Activated CD8-positive, alpha-beta memory T cell treated with anti-CD3 and anti-CD28 coated beads, Interleukin-2, amount 50 U/mL, for 48 hours (primary cell): Measurements from ENCODE around the gene PIF1.

Source experiments
- DNase-seq: peaks from one replicate; pipeline ENCODE4 v3.0.0-alpha.2; 2020

PIF1 gene, protein sequence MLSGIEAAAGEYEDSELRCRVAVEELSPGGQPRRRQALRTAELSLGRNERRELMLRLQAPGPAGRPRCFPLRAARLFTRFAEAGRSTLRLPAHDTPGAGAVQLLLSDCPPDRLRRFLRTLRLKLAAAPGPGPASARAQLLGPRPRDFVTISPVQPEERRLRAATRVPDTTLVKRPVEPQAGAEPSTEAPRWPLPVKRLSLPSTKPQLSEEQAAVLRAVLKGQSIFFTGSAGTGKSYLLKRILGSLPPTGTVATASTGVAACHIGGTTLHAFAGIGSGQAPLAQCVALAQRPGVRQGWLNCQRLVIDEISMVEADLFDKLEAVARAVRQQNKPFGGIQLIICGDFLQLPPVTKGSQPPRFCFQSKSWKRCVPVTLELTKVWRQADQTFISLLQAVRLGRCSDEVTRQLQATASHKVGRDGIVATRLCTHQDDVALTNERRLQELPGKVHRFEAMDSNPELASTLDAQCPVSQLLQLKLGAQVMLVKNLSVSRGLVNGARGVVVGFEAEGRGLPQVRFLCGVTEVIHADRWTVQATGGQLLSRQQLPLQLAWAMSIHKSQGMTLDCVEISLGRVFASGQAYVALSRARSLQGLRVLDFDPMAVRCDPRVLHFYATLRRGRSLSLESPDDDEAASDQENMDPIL

DNA sequence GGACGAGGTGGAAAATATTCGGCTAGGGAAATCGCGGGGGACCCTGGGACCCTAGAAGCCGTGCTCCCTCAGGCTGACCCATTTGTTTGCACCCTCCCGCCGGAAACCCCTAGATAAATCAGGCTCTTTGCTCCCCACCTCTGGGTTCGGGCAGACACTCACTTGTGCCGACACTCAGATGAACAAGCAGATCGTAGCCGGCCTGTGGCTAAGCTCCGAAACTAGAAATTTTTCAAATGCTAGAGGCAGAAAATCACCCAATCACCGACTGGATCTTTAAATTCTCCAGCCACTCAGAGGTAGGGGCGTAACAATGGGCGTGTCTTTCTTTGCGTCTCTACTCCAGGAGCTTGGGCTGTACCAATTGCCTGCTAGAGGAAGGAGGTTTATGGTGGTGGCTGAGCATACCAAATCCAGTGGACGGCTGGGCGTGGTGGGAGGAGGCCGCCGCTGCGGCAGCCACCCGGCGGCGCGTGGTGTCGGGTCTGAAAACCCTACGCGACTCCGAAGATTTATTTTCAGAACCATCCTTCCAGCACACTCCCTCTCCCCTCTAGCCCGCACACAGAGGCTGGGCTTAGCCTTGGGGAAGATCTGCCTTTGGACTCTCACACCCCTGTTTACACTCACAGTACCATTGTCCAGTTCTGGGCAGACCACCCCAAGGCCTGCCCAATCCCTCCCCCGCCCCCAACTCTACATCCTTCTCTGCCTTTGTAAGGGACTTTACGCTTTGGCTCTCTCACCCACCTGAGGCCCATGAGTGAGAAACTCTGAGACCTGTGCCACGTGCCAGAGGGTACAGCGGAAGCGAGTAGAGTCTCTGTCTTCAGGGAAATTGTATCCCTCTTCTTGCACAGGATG is at the start of gene PIF1:
TSS of gene PIF1 (minus strand) at position 217 of the 864 bp plus-strand sequence. CDS start 1,312 bp downstream, outside the sequence.
- peak; percentile 85 for DNase-seq

DNA sequence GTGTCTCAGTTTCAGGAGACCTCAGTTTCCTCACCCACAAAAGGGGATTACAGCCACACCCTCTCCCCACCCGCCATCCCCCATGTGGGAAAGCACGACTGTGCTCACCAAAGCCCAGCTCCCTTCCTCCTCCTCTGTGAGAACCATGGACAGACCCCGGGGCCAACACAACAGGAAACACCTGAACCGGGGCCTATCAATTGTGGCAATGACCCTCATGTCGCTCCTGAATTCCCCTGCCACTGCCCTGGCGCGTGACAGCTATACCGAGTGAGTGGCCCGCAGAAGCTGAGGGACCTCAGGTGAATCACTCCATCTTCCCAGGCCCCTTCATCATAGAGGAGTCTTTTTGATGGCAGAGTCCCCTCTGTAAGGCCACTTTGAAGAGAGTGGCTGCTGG is 44.9 kb upstream of the PIF1 start:
- DNase-seq, result no peak

DNA sequence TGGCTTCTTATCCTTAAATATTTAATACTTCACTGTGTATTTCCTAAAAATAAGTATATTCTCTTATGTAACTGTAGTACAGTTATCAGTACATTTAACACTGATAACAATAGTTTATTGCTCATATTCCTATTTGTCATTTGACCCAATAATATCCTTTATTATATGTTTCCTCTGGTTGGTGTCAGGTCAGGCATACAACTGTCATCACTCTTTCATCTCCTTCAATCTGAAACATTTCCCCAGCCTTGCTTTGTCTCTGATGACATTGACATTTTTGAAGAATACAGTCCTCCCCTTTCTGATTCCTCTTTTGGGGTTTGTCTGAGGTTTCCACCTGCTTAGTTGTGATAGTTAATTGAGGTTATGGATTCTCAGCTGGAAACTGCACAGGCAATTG is 44.1 kb upstream of the PIF1 start:
- no peak for DNase-seq

DNA sequence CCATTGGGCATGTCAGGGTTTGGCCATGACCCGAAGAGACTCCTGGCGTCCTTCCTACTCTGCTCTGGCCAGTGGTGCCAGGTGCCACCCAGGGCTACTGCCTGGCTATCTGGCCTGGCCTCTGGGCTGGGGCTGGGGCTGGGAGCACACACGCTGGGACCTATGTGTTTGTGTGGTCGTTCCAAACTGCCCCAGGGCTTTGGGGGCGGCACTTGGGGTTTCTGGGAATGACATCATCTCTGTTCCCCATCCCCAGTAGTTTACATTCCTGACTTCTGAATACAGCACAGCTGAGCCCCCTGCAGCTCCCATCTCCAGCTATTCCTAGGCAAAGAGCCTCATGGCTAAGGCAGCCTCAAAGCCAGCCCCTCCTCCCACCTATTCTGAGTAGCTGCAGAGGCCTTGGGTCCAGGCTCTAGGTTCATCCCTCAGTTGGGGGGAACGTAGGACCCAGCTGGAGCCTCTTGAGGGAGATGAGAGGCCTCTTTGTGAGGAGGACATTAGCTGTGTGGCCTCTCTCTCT is 40.6 kb upstream of the PIF1 start:
- no peak for DNase-seq

DNA sequence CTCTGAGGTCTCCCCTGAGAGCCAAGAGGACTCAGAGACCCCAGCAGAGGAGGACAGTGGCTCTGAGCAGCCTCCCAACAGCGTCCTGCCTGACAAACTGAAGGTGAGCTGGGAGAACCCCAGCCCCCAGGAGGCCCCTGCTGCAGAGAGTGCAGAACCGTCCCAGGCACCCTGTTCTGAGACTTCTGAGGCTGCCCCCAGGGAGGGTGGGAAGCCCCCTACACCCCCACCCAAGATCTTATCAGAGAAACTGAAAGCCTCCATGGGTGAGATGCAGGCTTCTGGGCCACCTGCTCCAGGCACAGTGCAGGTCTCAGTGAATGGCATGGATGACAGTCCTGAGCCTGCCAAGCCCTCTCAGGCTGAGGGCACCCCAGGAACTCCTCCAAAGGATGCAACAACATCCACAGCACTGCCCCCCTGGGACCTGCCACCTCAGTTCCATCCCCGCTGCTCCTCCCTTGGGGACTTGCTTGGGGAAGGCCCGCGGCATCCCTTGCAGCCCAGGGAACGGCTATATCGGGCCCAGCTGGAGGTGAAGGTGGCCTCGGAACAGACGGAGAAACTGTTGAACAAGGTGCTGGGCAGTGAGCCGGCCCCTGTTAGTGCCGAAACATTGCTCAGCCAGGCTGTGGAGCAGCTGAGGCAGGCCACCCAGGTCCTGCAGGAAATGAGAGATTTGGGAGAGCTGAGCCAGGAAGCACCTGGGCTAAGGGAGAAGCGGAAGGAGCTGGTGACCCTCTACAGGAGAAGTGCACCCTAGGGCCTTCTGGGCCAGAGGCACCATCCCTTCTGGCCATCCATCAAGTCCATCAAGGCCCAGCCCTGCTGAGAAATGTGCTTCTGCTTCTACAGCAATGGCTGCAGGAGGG is 39.9 kb upstream of the PIF1 start:
- DNase-seq, result no peak

DNA sequence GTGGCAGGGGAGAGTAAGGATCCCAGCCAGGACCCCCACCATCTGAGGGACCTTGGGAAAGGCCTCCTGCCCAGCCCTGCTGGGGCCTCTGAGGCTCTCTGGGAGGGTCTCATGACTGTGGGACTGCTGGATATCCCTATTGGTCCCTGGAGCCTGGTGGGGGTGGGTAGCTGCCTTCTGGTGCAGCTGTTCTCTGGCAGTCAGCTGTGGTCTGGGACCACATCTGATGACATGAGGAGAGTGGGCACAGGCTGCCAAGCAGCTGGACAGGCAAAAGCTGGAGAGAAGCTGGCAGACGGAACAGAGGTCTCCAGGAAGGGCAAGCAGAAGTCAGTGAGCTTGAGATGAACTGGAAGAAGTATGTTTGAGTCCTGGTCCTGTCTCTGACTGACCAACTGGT is 38.6 kb upstream of the PIF1 start:
- DNase-seq, result no peak

DNA sequence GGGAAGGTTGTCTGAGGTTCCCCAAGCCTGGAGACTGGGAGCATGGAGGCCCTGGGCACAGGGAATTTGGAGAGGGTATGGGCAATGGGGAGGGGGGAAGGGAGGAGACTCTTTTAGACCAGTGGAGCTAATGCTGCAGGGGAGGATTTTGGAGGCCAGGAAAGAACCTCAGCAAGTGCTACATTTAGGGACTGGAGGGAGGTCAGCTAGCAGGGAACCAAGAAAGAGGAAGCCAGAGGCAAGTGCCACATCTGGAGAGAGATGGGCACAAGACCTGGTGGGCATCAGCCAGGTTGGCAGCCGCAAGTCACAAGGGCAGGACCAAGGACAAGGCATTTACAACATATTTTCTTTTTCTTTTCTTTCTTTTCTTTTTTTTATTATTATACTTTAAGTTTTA is 37.0 kb upstream of the PIF1 start:
- no peak for DNase-seq

DNA sequence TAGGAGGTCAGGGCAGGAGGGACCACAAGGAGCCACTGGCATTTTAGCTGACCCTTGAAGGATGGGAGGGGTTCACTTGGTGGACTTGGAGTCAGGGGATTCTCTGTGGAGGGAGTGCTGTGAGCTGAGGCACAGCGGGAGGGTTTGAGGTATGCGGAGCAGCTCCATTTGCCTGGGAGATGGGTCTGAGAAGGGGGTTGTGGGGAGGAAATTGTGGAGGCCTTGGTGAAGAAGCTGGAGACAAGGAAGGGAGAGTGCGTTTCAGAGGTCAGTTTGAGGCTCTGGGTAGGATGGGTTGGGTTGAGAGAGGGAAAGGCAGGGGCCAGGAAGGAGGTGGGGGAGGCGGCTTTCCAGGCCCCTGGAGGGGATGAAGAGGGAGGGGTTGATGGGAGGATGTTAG is 36.5 kb upstream of the PIF1 start:
- DNase-seq, result no peak

DNA sequence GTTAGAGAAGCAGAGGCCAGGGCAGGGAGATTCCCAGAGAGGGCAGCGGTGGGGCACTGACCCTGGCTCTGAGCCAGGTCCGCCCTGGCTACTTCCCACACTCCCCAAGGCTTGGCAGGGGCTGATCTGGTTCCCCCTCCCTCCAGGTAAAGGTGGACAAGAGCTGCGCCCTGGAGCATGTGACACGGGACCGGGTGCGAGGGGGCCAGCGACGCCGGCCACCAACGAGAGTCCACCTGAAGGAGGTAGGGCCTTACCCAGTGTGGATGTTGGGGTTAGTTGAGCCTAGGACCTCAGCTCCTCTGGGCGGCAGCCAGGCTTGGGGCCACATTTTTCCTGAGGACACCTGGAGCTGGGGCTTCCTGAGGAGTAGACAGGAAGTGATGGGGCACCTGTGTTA is 35.9 kb upstream of the PIF1 start:
- DNase-seq, result no peak

DNA sequence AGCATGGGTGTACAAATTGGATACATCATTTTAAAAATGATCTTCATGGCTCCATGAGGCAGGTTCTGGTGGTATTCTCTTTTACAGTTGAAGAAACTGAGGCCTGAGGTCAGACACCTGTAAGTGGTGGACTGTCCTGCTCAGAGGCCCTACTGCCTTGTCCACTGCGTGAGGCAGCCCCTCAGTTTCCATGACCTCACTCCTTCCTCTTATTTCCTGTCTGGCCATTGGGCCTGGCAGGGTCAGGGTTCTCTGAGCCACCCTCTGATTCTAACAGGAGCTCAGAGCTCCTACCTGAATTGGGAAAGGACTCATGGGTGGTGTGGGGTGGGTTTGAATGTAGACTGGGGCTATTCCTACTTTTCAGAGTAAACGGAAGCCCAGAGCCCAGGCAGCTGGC is 33.8 kb upstream of the PIF1 start:
- DNase-seq, result no peak

DNA sequence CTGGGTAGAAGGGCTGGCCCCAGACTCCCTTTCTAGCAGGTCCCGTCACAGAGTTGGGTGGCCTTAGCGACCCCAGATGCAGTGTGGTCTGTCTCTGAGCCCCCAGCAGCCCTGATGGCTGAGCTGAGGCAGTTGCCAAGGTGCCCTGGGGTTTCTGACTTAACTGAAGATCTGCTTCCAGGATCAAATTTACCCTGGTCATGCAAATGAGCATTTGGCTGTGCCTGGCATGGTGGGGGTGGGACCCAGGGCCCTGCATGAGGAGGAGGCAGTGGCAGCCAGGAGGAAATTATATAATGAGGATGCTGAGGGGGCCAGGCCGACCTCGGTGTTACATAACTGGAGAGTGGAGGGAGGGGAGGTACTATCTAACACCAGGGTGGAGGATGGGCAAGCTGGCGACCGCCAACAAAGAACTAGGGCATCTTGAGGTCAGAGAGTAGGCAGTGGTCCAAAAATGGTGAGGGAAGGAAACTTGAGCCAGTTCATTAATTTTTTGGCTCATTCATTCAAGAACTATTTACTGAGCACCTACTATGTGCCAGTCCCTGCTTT is 32.7 kb upstream of the PIF1 start:
- no peak for DNase-seq

DNA sequence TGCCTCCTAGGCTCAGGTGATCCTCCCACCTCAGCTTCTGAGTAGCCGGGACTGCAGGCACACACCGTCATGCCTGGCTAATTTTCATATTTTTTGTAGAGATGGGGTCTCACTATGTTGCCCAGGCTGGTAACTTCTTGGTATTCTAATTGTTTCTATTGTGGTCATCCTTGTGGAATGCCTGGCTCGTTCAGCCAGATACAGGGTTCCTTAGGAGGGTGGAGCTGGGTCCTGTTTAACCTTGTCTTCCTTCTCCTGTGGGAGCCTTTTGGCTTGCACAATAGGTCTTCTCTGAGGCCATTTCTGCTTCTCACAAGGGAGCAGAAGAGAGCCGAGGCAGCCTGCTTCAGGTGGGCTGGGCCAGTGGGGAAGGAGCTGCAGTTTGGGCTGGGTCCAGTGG is 32.0 kb upstream of the PIF1 start:
- DNase-seq, result no peak

DNA sequence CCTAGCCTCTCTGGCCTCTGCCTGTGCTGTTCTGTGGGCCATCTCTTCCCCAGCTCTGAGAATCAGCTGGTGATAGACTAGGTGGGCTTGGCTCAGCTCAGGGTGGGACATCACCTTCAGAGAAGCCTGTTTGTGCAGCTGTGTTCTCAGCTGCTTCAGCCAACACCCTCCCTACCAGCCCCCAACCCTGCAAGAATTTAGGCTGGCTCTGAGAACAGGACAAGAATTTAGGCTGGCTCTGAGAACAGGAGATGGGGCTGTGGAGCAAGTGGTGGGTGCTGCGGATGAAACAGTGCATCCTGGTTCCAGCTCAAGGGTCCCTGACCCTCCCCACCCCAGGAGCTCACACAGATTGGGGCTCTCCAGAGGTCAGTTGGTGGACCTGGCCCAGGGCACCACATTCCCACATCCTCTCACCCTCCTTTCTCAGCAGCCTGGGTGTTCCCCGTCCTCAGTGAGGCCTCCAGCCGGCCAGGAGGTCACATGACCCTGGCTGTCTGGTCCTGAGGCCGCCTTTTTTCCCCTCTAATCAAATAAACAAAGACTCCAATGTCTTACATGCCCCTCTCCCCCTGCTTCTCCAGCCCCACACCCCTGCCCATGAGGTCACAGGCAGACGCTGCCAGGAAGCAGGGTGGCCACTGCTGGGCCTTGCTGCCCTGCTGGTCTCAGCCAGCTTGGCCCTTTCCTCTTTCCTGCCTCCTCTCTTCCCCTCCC is 31.1 kb upstream of the PIF1 start:
- no peak for DNase-seq

DNA sequence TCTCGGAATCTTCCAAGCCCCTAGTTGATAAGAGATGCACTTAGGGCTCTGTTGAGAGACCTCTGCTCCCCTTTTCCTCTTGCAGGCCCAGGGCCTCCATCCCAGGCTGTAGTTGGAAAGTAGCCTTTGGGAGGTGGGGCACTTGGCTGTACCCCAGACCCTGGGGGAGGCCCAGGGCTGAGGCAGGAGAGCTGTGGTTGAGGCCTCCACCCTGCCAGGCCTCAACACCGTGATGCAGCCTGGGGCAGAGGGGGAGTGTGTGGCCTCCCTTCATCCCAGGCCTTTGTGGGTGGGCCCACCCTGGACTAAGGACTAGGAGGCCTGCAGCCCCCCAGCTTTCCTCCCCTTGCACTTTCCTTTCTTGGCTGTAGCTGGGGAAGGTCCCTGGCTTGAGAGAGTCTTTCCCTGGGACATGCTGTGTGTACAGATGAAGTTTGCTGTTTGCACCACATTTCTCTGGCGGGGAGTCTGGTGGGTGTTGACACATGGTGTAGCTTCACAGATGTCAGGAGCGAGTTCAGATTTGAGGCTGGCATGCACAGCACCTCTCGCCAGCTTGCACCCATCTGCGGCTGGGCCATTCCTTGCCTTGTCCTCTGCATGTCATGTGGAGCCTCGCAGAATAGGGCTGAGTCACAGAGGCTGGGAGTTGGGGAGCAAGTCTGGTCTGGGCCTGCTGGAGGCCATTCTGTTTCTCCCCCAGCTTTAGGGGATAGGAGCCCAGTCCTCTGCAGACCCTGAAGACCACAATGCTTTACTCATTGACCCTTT is 29.9 kb upstream of the PIF1 start:
- DNase-seq, result no peak

DNA sequence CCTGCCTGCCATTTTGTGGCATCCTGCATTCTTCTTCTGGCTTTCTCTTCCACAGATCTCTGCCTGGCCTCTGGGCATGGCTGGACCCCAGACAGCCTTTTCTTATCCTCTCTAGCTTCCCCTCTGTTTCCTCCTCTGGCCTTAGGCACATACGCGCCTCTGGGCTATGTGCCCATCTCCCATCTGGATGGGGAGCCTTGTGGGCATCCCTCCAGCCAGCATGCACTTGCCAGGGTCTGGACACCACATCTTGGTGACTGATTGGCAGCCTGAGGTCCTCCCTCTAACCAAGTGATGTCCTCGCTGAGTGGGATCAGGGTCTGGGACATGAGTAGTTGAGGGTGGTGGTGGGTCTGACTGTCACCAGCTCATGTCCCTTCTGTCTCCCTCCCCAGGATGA is 29.1 kb upstream of the PIF1 start:
- no peak for DNase-seq

DNA sequence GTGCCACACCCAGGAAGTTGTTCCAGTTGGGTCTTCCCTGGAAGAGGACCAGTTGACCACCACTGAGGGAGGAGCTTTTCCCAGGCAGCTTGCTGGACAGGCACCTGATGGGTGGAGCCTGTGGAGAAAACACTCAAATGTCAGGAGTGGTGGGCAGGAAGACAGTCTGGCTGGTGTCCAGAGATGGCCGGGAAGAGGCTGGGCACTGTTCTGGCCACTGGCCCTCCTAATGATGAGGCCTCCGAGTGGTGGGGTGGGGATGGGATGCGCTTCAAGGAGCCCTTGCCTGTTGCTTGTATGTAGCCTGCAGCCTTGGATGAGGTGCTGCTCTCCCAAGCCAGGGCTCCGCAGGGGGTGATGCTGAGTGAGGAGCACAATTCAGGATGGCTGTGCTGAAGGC is 28.6 kb upstream of the PIF1 start:
- no peak for DNase-seq

DNA sequence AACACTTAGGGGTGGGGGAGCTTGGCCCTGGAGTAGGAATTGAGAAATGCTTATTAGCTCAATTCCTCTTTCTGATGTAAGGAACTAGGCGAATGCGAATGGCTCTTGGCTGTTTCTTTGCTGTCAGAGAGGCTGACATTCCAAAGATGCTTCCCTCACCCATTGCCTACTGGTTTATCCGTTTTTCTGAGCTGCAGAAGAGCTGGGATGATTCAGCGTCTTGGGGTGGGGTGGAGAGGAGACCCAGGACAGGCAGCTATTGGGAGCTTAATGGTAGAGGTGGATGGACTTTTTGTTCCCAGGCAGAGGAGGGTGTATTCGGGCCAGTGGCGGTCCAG is 26.0 kb upstream of the PIF1 start:
- DNase-seq, result no peak

DNA sequence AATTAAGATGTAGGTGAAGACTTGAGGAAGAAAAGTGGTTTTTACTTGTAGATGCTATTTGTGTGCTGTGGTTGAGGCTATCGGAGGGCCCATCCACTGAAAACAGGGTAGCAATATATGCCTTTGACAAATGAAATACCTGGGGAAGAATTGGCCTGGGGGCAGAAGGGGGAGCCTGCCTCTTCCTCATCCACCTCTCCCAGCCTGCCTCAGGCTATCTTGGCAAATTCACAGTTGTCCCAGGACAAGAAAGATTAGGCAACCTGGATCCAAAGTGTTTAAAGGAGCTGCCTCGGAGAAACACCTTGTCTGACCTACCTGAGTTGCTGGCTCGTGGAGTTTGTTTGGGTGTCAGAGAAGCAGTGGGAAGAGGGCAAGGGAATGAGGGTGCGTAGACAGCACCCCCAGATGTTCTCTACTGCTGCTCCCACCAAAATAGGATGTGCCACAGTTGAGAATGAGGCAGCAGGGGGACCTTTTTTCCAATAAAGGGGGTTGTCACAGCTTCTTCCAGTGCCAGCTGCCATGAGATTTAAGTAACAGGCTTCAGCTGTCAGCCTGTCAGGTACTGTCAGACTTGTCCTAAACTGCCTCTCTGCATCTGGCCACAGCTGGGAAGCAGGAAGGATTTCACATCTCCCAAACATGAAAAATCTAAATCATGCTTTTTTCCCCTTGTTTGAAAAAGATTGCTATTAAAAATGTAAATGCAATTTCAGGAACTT is 25.5 kb upstream of the PIF1 start:
- no peak for DNase-seq

DNA sequence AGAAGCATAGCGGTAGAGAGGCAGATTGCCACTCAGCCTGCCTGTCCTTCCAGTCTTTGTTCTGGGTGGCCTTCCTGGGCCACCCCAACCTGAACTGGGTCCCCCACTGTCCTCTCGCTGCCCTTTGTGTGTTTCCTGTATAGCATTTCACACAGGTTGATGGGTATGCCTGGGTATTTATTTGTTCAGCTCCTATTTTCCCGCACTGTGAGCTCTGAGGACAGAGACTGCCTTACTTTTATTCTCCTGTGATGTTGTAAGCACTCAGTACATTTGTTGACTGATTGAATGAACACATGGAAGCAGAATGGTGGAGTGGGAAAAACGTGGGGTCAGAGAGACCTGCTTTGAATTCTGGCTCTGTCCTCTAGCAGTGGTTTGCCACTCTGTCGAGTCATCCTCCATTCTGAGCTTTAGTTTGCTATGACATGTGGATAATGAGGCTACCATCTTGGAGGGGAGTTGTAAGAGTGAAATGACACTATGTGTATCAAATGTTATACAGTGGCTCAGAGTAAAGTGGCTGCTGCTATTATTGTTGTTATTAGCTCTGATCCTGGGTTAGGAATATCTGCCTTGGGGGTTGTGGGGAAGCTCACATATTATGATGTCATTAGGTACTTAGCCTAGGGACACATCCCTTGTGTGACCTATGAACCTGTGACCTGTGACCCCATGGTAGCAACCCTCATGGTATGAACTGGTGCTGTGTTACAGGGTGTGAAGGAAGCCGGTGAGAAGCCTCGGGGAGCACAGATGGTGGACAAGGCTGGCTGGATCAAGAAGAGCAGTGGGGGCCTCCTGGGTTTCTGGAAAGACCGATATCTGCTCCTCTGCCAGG is 22.6 kb upstream of the PIF1 start:
- DNase-seq, result no peak
